ENCODE data around the gene TRIM26. TPM values are rescaled to one million over a fixed set of nuclear protein-coding genes. Genes with fewer than 3 reads are reported as not detected.
"Not testable (repeated sequence)": the region's sequence is repeated elsewhere in the genome, so short reads cannot be mapped to it uniquely, and the experiment has no call there.

TRIM26 gene
- polyA plus RNA-seq, 1 experiment: 41.8 TPM

DNA sequence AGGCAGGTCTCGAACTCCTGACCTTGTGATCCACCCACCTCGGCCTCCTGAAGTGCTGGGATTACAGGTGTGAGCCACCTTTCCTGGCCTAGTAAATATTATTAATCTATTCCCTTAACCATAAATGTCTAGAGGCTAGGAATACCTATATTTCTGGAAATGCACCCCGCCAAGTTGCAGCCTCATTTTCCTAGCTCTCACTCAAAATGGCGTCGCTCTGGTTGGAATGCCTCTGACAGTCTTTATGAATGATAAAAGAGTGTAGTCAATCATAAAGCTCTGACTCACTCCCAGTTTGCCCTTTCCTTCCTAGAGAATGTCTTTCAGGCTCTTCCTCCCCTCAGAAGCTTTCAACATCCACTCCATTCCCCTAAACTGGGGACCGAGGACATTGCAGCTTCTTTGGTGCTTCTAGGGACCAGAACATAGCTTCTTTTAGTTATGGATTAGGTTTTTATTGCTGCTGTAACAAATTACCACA is 14.1 kb upstream of the TRIM26 start:
- no peak for DNase-seq (ENCODE audit: low read depth)
- no peak overlapping the region for H3K4me3 ChIP-seq (ENCODE audit: low read depth, low read length)
- no peaks in the 10 kb centered on the region for H3K36me3 ChIP-seq (ENCODE audit: control insufficient read depth, insufficient read depth, low read length)
- ChIA-PET CTCF (interaction anchor here (0.7 to 3.2 kb wide), 6 partner anchors 8 to 170 kb away, joined by 3 to 28 read pairs (median 4); no protein-coding TSS in a partner anchor), POLR2A (no interaction called here)
- peaks cover 4% of the 10 kb centered on the region for H3K27me3 ChIP-seq (ENCODE audit: control insufficient read depth, insufficient read depth, low read length)
- TF ChIP-seq, protein P1, sequence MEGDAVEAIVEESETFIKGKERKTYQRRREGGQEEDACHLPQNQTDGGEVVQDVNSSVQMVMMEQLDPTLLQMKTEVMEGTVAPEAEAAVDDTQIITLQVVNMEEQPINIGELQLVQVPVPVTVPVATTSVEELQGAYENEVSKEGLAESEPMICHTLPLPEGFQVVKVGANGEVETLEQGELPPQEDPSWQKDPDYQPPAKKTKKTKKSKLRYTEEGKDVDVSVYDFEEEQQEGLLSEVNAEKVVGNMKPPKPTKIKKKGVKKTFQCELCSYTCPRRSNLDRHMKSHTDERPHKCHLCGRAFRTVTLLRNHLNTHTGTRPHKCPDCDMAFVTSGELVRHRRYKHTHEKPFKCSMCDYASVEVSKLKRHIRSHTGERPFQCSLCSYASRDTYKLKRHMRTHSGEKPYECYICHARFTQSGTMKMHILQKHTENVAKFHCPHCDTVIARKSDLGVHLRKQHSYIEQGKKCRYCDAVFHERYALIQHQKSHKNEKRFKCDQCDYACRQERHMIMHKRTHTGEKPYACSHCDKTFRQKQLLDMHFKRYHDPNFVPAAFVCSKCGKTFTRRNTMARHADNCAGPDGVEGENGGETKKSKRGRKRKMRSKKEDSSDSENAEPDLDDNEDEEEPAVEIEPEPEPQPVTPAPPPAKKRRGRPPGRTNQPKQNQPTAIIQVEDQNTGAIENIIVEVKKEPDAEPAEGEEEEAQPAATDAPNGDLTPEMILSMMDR (IDR thresholded peaks at IDR 0.05; ENCODE audit: insufficient read depth, low read depth, low read length): no peak

GRCh38 chr6:30223339-30223738 is 10.1 kb upstream of the TRIM26 start:
- DNase-seq (ENCODE audit: low read depth): no peak
- H3K27me3 ChIP-seq (ENCODE audit: control insufficient read depth, insufficient read depth, low read length): peaks cover 2% of the 10 kb centered on the region
- H3K4me3 ChIP-seq (ENCODE audit: low read depth, low read length): no peak overlapping the region
- TF ChIP-seq, protein P1 (IDR thresholded peaks at IDR 0.05; ENCODE audit: insufficient read depth, low read depth, low read length): no peak
- ChIA-PET POLR2A (no interaction called here), CTCF (no interaction called here)
- no peaks in the 10 kb centered on the region for H3K36me3 ChIP-seq (ENCODE audit: control insufficient read depth, insufficient read depth, low read length)

DNA sequence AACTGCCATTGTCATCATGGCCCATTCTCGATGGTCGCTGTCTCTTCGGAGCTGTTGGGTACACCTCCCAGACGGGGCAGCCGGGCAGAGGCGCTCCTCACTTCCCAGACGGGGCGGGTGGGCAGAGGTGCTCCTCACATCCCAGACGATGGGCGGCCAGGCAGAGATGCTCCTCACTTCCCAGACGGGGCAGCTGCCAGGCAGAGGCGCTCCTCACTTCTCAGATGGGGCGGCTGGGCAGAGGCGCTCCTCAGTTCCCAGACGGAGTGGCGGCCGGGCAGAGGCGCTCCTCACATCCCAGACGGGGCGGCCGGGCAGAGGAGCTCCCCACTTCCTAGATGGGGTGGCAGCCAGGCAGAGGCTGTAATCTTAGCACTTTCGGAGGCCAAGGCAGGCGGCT is 8.8 kb upstream of the TRIM26 start:
- H3K36me3 ChIP-seq (ENCODE audit: control insufficient read depth, insufficient read depth, low read length); POLR2A ChIA-PET; H3K4me3 ChIP-seq (ENCODE audit: low read depth, low read length); H3K27me3 ChIP-seq (ENCODE audit: control insufficient read depth, insufficient read depth, low read length); DNase-seq (ENCODE audit: low read depth): not testable (repeated sequence)
- CTCF ChIA-PET: interaction anchor here (1.1 kb wide), 1 partner anchor 189 kb away, joined by 3 read pairs; no protein-coding TSS in a partner anchor

DNA sequence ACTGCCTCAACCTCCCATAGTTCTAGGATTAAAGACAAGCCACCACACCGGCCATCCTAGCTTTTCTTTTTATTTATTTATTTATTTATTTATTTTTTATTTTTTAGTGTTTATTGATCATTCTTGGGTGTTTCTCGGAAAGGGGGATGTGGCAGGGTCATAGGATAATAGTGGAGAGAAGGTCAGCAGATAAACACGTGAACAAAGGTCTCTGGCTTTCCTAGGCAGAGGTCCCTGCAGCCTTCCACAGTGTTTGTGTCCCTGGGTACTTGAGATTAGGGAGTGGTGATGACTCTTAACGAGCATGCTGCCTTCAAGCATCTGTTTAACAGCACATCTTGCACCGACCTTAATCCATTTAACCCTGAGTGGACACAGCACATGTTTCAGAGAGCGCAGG is 8.2 kb upstream of the TRIM26 start:
- H3K4me3 ChIP-seq (ENCODE audit: low read depth, low read length); H3K36me3 ChIP-seq (ENCODE audit: control insufficient read depth, insufficient read depth, low read length); DNase-seq (ENCODE audit: low read depth); H3K27me3 ChIP-seq (ENCODE audit: control insufficient read depth, insufficient read depth, low read length); POLR2A ChIA-PET: not testable (repeated sequence)
- CTCF ChIA-PET: interaction anchor here (3.7 kb wide), 1 partner anchor 176 kb away, joined by 42 read pairs; no protein-coding TSS in a partner anchor

DNA sequence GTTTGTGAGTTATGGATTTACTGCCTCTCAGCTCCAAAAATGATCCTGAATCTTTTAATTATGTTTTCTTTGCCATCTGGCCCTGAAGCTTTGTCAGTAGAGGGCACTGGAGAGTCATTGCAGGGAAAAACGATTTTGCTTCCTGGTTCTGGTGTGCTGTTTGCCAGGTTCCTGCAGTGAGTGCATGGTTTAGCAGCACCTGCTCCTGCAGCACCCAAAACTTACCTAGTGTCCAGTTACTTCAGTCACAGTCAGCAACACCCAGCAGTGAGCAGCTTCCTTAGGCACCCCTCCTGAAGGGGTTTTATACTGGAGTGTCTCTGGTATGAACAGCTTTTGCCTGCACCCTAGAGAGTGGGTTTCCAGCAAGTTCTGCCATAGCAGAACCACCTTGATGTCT is 6.0 kb upstream of the TRIM26 start:
- H3K27me3 ChIP-seq (ENCODE audit: control insufficient read depth, insufficient read depth, low read length): no peaks in the 10 kb centered on the region; the same call in none of the 2 replicates
- POLR2A ChIA-PET: no interaction called here
- H3K4me3 ChIP-seq (ENCODE audit: low read depth, low read length): no peak overlapping the region
- no peak for DNase-seq (ENCODE audit: low read depth)
- CTCF ChIA-PET: interaction anchor here (0.9 to 3.7 kb wide), 26 partner anchors 9 to 266 kb away, joined by 3 to 42 read pairs (median 4); no protein-coding TSS in a partner anchor
- H3K36me3 ChIP-seq (ENCODE audit: control insufficient read depth, insufficient read depth, low read length): no peaks in the 10 kb centered on the region
- TF ChIP-seq, protein P1 (IDR thresholded peaks at IDR 0.05; ENCODE audit: insufficient read depth, low read depth, low read length): peak; percentile 93

DNA sequence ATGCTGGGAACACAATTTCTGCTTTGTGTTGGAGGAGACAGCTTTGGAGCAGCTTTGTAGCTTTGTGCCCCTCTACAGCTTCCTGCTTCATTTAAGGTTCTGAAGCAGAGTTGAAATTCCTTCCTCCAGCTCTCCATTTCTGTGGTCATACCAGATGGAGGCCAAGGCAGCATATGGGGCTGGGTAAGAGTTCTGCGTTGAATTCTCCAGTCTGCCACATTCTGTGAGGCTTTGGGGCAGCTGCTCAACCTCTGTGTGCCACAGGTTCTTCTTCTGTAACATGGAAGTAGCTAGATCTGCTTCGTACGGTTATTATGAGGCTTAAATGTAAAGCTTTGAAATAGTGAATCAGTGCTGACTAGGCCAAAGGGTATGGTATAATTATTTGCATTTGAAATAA is 2.9 kb upstream of the TRIM26 start:
- CTCF ChIA-PET: interaction anchor here (0.7 to 2.7 kb wide), 6 partner anchors 9 to 182 kb away, joined by 3 to 11 read pairs (median 4); no protein-coding TSS in a partner anchor
- Histone ChIP-seq H3K36me3 (ENCODE audit: control insufficient read depth, insufficient read depth, low read length) (no peaks in the 10 kb centered on the region), H3K27me3 (ENCODE audit: control insufficient read depth, insufficient read depth, low read length) (no peaks in the 10 kb centered on the region), H3K4me3 (ENCODE audit: low read depth, low read length) (no peak overlapping the region)
- POLR2A ChIA-PET: no interaction called here
- no peak for DNase-seq (ENCODE audit: low read depth)
- TF ChIP-seq, protein P1 (IDR thresholded peaks at IDR 0.05; ENCODE audit: insufficient read depth, low read depth, low read length): no peak
